ENCODE data around the gene HPS4. TPM values are rescaled to one million over a fixed set of nuclear protein-coding genes. Genes with fewer than 3 reads are reported as not detected.
A peak's percentile ranks its signal among the peaks of the same experiment; 100 is the strongest.
"Not testable (repeated sequence)": the region's sequence is repeated elsewhere in the genome, so short reads cannot be mapped to it uniquely, and the experiment has no call there.

Gene HPS4
- total RNA-seq, 1 donor = 64.9 TPM

GRCh38 chr22:26418620-26419019 is 65.0 kb downstream of the HPS4 start:
- DNase-seq (ENCODE audit: low read depth in 2 of 3, low spot score in 2 of 3) = no peak

- DNase-seq (ENCODE audit: low read depth in 2 of 3, low spot score in 2 of 3) = no peak
Observed at GRCh38 chr22:26417406-26417805, 66.2 kb downstream of the HPS4 start.

GRCh38 chr22:26416670-26417276 is 66.8 kb downstream of the HPS4 start:
- no peak for DNase-seq (ENCODE audit: low read depth in 2 of 3, low spot score in 2 of 3)

- no peak for DNase-seq (ENCODE audit: low read depth in 2 of 3, low spot score in 2 of 3)
Observed at GRCh38 chr22:26416256-26416655, 67.3 kb downstream of the HPS4 start.

- no peak for DNase-seq (ENCODE audit: low read depth in 2 of 3, low spot score in 2 of 3)
Observed at GRCh38 chr22:26414347-26414746, 69.2 kb downstream of the HPS4 start.

GRCh38 chr22:26410386-26410785 is 73.2 kb downstream of the HPS4 start:
- DNase-seq (ENCODE audit: low read depth in 2 of 3, low spot score in 2 of 3) = no peak

- peak in 1 of 3 donors; percentile 53 for DNase-seq (ENCODE audit: low read depth in 2 of 3, low spot score in 2 of 3)
Observed at GRCh38 chr22:26409719-26410335, 73.8 kb downstream of the HPS4 start.

GRCh38 chr22:26408562-26409220 is 74.9 kb downstream of the HPS4 start:
- not testable (repeated sequence) for DNase-seq (ENCODE audit: low read depth in 2 of 3, low spot score in 2 of 3)

- DNase-seq (ENCODE audit: low read depth in 2 of 3, low spot score in 2 of 3) = no peak
Observed at GRCh38 chr22:26406118-26406517, 77.5 kb downstream of the HPS4 start.

GRCh38 chr22:26404851-26405421 is 78.6 kb downstream of the HPS4 start:
- DNase-seq (ENCODE audit: low read depth in 2 of 3, low spot score in 2 of 3) = peak in 2 of 3 donors; percentile 75 to 88

GRCh38 chr22:26401726-26402125 is 81.9 kb downstream of the HPS4 start:
- no peak for DNase-seq (ENCODE audit: low read depth in 2 of 3, low spot score in 2 of 3)

Other genes with a start within 250 kb of the HPS4 start
- gene ASPHD2, start 54.5 kb downstream of the HPS4 start, total RNA-seq = 1.9 TPM
- gene SRRD, start 94 bp upstream of the HPS4 start, total RNA-seq = 8.3 TPM
- 33.7 TPM for gene TFIP11, start 28.7 kb upstream of the HPS4 start, total RNA-seq
- 120 TPM for gene TPST2, start 106.3 kb upstream of the HPS4 start, total RNA-seq
- gene CRYBB1, start 134.2 kb upstream of the HPS4 start, total RNA-seq = 0.27 TPM
- gene CRYBA4, start 138.2 kb upstream of the HPS4 start, total RNA-seq = not detected
- gene MIAT, start 173.8 kb upstream of the HPS4 start, total RNA-seq = 14.3 TPM

All from hematopoietic multipotent progenitor cell (in vitro differentiated cells).